Prostate gland (tissue), 2 donors: Measurements from ENCODE around the gene UBASH3B.

Experiments
- CTCF ChIP-seq, 4 experiments: fragments of 200-600 bp in 2 of 4; fragments of 450-650 bp in 2 of 4; sonication (generic) in 2 of 4; IDR thresholded peaks; 1 replicate in 3 of 4; 2 replicates in 1 of 4; pipeline ENCODE4 v1.5.1; 2016 to 2019; ENCODE audit warnings: antibody characterized with exemption in 4 of 4, mild to moderate bottlenecking in 2 of 4, moderate library complexity in 2 of 4
- POLR2A ChIP-seq: fragments of 450-650 bp; IDR thresholded peaks from one replicate; pipeline ENCODE4 v1.6.1; 2016; ENCODE audit warnings: antibody characterized with exemption, mild to moderate bottlenecking

GRCh38 chr11:122664188-122664587 lies 8.7 kb downstream of the UBASH3B start:
- TF ChIP-seq CTCF (IDR thresholded peaks at IDR 0.05) (no peak), POLR2A (no peak)
